ENCODE results near the gene FAM149A.

DNA sequence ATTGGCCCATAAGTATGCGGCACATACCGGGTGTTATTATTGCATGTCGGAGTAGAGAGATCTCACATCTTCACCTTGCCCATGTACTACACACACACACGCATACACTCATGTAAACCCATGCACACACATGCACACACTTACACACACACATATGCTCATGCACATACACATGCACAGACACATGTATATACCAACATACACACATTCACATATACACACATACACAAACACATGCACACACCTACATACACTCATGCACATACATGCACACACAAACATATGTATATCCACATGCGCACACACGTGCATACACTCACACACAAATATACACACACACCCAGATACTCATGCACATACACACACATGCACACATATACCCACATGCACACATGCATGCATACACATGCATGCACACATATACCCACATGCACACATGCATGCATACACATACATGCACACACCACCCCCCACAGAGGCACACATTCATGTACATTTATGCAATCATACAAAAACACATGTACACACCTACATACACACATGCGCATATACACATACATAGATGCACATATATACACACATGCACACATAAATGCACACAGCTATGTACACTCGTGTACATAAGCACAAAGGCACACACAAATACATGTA, 98.1 kb downstream of the FAM149A start:
- TF ChIP-seq, protein P1, sequence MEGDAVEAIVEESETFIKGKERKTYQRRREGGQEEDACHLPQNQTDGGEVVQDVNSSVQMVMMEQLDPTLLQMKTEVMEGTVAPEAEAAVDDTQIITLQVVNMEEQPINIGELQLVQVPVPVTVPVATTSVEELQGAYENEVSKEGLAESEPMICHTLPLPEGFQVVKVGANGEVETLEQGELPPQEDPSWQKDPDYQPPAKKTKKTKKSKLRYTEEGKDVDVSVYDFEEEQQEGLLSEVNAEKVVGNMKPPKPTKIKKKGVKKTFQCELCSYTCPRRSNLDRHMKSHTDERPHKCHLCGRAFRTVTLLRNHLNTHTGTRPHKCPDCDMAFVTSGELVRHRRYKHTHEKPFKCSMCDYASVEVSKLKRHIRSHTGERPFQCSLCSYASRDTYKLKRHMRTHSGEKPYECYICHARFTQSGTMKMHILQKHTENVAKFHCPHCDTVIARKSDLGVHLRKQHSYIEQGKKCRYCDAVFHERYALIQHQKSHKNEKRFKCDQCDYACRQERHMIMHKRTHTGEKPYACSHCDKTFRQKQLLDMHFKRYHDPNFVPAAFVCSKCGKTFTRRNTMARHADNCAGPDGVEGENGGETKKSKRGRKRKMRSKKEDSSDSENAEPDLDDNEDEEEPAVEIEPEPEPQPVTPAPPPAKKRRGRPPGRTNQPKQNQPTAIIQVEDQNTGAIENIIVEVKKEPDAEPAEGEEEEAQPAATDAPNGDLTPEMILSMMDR (IDR thresholded peaks at IDR 0.05): no peak
- no peak for TF ChIP-seq EZH2 (IDR thresholded peaks at IDR 0.05; ENCODE audit: borderline replicate concordance, insufficient read depth, low read depth, low read length, poor library complexity, severe bottlenecking)

Measured in B cell (primary cell).